Measurements from ENCODE around the gene PDE8A. TPM values are rescaled to one million over a fixed set of nuclear protein-coding genes. Genes with fewer than 3 reads are reported as not detected.

PDE8A gene
- total RNA-seq, 1 donor, result 30.4 TPM

GRCh38 chr15:85089929-85090597, 108.4 kb downstream of the PDE8A start:
- DNase-seq (ENCODE audit: insufficient read length, low spot score, missing footprints), result no peak
- Histone ChIP-seq H3K36me3 (ENCODE audit: insufficient read depth, low read length) (peaks cover 11% of the 10 kb centered on the region), H2AFZ (ENCODE audit: low read length) (no peak overlapping the region), H3K9me3 (ENCODE audit: low read depth, low read length) (no peaks in the 10 kb centered on the region), H4K20me1 (ENCODE audit: insufficient read depth, low read length) (no peaks in the 10 kb centered on the region), H3K27me3 (ENCODE audit: insufficient read depth, low read length) (no peaks in the 10 kb centered on the region), H3K4me1 (ENCODE audit: insufficient read depth, low read length) (no peaks in the 10 kb centered on the region), H3K4me2 (ENCODE audit: insufficient read depth, low read length) (no peak overlapping the region), H3K79me2 (ENCODE audit: insufficient read depth, low read length) (no peaks in the 10 kb centered on the region), H3K27ac (ENCODE audit: low read depth, low read length) (no peak overlapping the region), H3K4me3 (ENCODE audit: insufficient read depth, low read length) (no peak overlapping the region)
- TF ChIP-seq CTCF (IDR thresholded peaks at IDR 0.05; ENCODE audit: extremely low read depth, low read depth, low read length), result no peak

- TF ChIP-seq CTCF (IDR thresholded peaks at IDR 0.05; ENCODE audit: extremely low read depth, low read depth, low read length), result no peak
- no peak overlapping the region for H3K4me2 ChIP-seq (ENCODE audit: insufficient read depth, low read length)
- peaks cover 11% of the 10 kb centered on the region for H3K36me3 ChIP-seq (ENCODE audit: insufficient read depth, low read length)
- no peak for DNase-seq (ENCODE audit: insufficient read length, low spot score, missing footprints)
- H3K27me3 ChIP-seq (ENCODE audit: insufficient read depth, low read length), result no peaks in the 10 kb centered on the region
- H3K79me2 ChIP-seq (ENCODE audit: insufficient read depth, low read length), result no peaks in the 10 kb centered on the region
- no peak overlapping the region for H3K4me3 ChIP-seq (ENCODE audit: insufficient read depth, low read length)
- no peaks in the 10 kb centered on the region for H3K9me3 ChIP-seq (ENCODE audit: low read depth, low read length)
- no peaks in the 10 kb centered on the region for H3K4me1 ChIP-seq (ENCODE audit: insufficient read depth, low read length)
- no peaks in the 10 kb centered on the region for H4K20me1 ChIP-seq (ENCODE audit: insufficient read depth, low read length)
- no peak overlapping the region for H3K27ac ChIP-seq (ENCODE audit: low read depth, low read length)
- H2AFZ ChIP-seq (ENCODE audit: low read length), result no peak overlapping the region
These were observed 110.3 kb downstream of the PDE8A start for GRCh38 chr15:85091990-85092389.

- no peaks in the 10 kb centered on the region for H3K79me2 ChIP-seq (ENCODE audit: insufficient read depth, low read length)
- peaks cover 3% of the 10 kb centered on the region for H3K36me3 ChIP-seq (ENCODE audit: insufficient read depth, low read length)
- H3K27me3 ChIP-seq (ENCODE audit: insufficient read depth, low read length), result no peaks in the 10 kb centered on the region
- no peak overlapping the region for H3K27ac ChIP-seq (ENCODE audit: low read depth, low read length)
- H4K20me1 ChIP-seq (ENCODE audit: insufficient read depth, low read length), result no peaks in the 10 kb centered on the region
- H3K4me2 ChIP-seq (ENCODE audit: insufficient read depth, low read length), result no peak overlapping the region
- no peaks in the 10 kb centered on the region for H3K4me1 ChIP-seq (ENCODE audit: insufficient read depth, low read length)
- H2AFZ ChIP-seq (ENCODE audit: low read length), result no peak overlapping the region
- no peak overlapping the region for H3K4me3 ChIP-seq (ENCODE audit: insufficient read depth, low read length)
- TF ChIP-seq CTCF (IDR thresholded peaks at IDR 0.05; ENCODE audit: extremely low read depth, low read depth, low read length), result no peak
- H3K9me3 ChIP-seq (ENCODE audit: low read depth, low read length), result no peaks in the 10 kb centered on the region
- peak; percentile 82 for DNase-seq (ENCODE audit: insufficient read length, low spot score, missing footprints)
These were observed 113.0 kb downstream of the PDE8A start for GRCh38 chr15:85094685-85095084.

- H3K79me2 ChIP-seq (ENCODE audit: insufficient read depth, low read length), result no peaks in the 10 kb centered on the region
- H3K4me1 ChIP-seq (ENCODE audit: insufficient read depth, low read length), result no peaks in the 10 kb centered on the region
These were observed 113.9 kb downstream of the PDE8A start for GRCh38 chr15:85095566-85095965.

More at GRCh38 chr15:85095566-85095965, 113.9 kb downstream of the PDE8A start:
- Histone ChIP-seq H4K20me1 (ENCODE audit: insufficient read depth, low read length) (no peaks in the 10 kb centered on the region), H3K4me2 (ENCODE audit: insufficient read depth, low read length) (no peak overlapping the region), H3K27ac (ENCODE audit: low read depth, low read length) (no peak overlapping the region), H3K36me3 (ENCODE audit: insufficient read depth, low read length) (no peaks in the 10 kb centered on the region), H2AFZ (ENCODE audit: low read length) (no peak overlapping the region), H3K27me3 (ENCODE audit: insufficient read depth, low read length) (no peaks in the 10 kb centered on the region), H3K9me3 (ENCODE audit: low read depth, low read length) (no peaks in the 10 kb centered on the region), H3K4me3 (ENCODE audit: insufficient read depth, low read length) (no peak overlapping the region)
- TF ChIP-seq CTCF (IDR thresholded peaks at IDR 0.05; ENCODE audit: extremely low read depth, low read depth, low read length), result no peak
- DNase-seq (ENCODE audit: insufficient read length, low spot score, missing footprints), result no peak
